HepG2 (cell line): Measurements from ENCODE around the gene SLC25A25. TPM values are rescaled to one million over a fixed set of nuclear protein-coding genes. Genes with fewer than 3 reads are reported as not detected.

Source experiments
- AGO2 ChIP-seq: fragments of 200-400 bp; formaldehyde crosslinking; optimal IDR thresholded peaks from 2 replicates; pipeline ENCODE3; 2017; ENCODE audit warnings: mild to moderate bottlenecking, low read depth, low read length, moderate library complexity
- ATF4 ChIP-seq, 2 experiments: fragments of 450-650 bp in 1 of 2; sonication (generic) in 1 of 2; formaldehyde crosslinking; IDR thresholded peaks; 2 replicates each; pipeline versions ENCODE4 v1.5.0 to v1.8.0; 2020 to 2022; ENCODE audit warnings: mild to moderate bottlenecking in 1 of 2, missing genetic modification reagents in 1 of 2
- ATF7 ChIP-seq, 2 experiments: fragments of 450-650 bp in 1 of 2; sonication (generic) in 1 of 2; formaldehyde crosslinking in 1 of 2; IDR thresholded peaks; 2 replicates each; pipeline versions ENCODE4 v1.4.0 to v1.6.1; 2016 to 2020; ENCODE audit warnings: antibody characterized with exemption in 1 of 2, mild to moderate bottlenecking in 1 of 2, missing genetic modification reagents in 1 of 2
- ERF ChIP-seq: IDR thresholded peaks from 2 replicates; pipeline ENCODE4 v1.6.1; 2018; ENCODE audit warnings: missing biosample characterization, missing genetic modification reagents
- HOXA3 ChIP-seq: sonication (generic); formaldehyde crosslinking; IDR thresholded peaks from 2 replicates; pipeline ENCODE4 v1.5.0; 2020; ENCODE audit warnings: missing genetic modification reagents
- MYPOP ChIP-seq: sonication (generic); formaldehyde crosslinking; IDR thresholded peaks from 2 replicates; pipeline ENCODE4 v1.8.1; 2023; ENCODE audit warnings: mild to moderate bottlenecking, moderate library complexity, missing genetic modification reagents
- SMC3 ChIP-seq: IDR thresholded peaks from 2 replicates; pipeline ENCODE4 v1.6.1; 2011; ENCODE audit warnings: low read length, improper control_type of control experiment
- THAP7 ChIP-seq: sonication (generic); formaldehyde crosslinking; IDR thresholded peaks from 2 replicates; pipeline ENCODE4 v1.8.1; 2023; ENCODE audit warnings: mild to moderate bottlenecking, missing genetic modification reagents
- ZNF12 ChIP-seq: sonication (generic); formaldehyde crosslinking; IDR thresholded peaks from 2 replicates; pipeline ENCODE4 v1.5.0; 2020; ENCODE audit warnings: missing genetic modification reagents
- ZSCAN22 ChIP-seq: sonication (generic); formaldehyde crosslinking; IDR thresholded peaks from 2 replicates; pipeline ENCODE4 v1.4.0; 2020; ENCODE audit warnings: mild to moderate bottlenecking, missing genetic modification reagents
- polyA plus RNA-seq, 8 experiments: library from polyadenylated mRNA; depleted of rRNA in 3 of 8; stranded (reverse) in 7 of 8; unstranded in 1 of 8; fragments of >200 nt; fragmentation: Illumina TruSeq in 4 of 8; extraction: Trizol in 4 of 8; gene quantifications; 2 replicates each; pipeline versions ENCODE4 v1.2.1 to v1.2.3, GENCODE V29; 2011 to 2016; ENCODE audit warnings: low read depth in 4 of 8, missing spikeins in 1 of 8, mixed read lengths in 1 of 8; ENCODE audit not compliant: insufficient read depth in 1 of 8
- total RNA-seq, 5 experiments: library from RNA; depleted of rRNA; stranded (reverse); fragments of >200 nt; fragmentation: Illumina TruSeq; extraction: Trizol; gene quantifications; 2 replicates each; pipeline ENCODE4 v1.2.3, GENCODE V29; 2016; ENCODE audit warnings: low read depth in 1 of 5
- TF ChIP-seq, protein P1 (sequence below): IDR thresholded peaks from 2 replicates; pipeline ENCODE4 v1.6.1; 2016; ENCODE audit warnings: missing genetic modification reagents, missing compliant biosample characterization
- TF ChIP-seq, protein P2 (sequence below): IDR thresholded peaks from 2 replicates; pipeline ENCODE4 v1.6.1; 2012; ENCODE audit warnings: inconsistent platforms

Gene SLC25A25
- total and polyA plus RNA-seq, 2 of the 13 experiments (the other 11 are each of a cell fraction or from before 2014, with no cell fraction given), result 10.5 to 24.8 TPM

GRCh38 chr9:128117613-128118471, 49.8 kb downstream of the SLC25A25 start (continued):
- TF ChIP-seq, protein P1, sequence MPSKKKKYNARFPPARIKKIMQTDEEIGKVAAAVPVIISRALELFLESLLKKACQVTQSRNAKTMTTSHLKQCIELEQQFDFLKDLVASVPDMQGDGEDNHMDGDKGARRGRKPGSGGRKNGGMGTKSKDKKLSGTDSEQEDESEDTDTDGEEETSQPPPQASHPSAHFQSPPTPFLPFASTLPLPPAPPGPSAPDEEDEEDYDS (CRISPR knock-in tag), result no peak; the same call in 1 of the 2 replicates
- peak; percentile 20 for TF ChIP-seq AGO2
- peak; percentile 90 for TF ChIP-seq SMC3
- no peak for TF ChIP-seq ZSCAN22 (CRISPR knock-in tag)
- no peak for TF ChIP-seq THAP7 (CRISPR knock-in tag)
- TF ChIP-seq ERF (CRISPR knock-in tag), result peak; percentile 89
- TF ChIP-seq HOXA3 (CRISPR knock-in tag), result peak; percentile 62; the same call in 1 of the 2 replicates
- TF ChIP-seq, protein P2, sequence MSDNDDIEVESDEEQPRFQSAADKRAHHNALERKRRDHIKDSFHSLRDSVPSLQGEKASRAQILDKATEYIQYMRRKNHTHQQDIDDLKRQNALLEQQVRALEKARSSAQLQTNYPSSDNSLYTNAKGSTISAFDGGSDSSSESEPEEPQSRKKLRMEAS, result no peak; the same call in 1 of the 2 replicates
- no peak for TF ChIP-seq ATF7 (IDR thresholded peaks at IDR 0.05)
- no peak for TF ChIP-seq ATF7 (CRISPR knock-in tag; IDR thresholded peaks at IDR 0.05)
- TF ChIP-seq ZNF12 (CRISPR knock-in tag), result no peak
- peak in 1 of 2 experiments; percentile 24; a peak in 1 of 4 replicates for TF ChIP-seq ATF4 (CRISPR knock-in tag; IDR thresholded peaks at IDR 0.05)
- no peak for TF ChIP-seq MYPOP (CRISPR knock-in tag)
- TF ChIP-seq, all 625 proteins: peak for 177
